Mesendoderm (in vitro differentiated cells): ENCODE data around the gene WDR86.
A peak's percentile ranks its signal among the peaks of the same experiment; 100 is the strongest.

Experiments
- DNase-seq: peaks from one replicate; pipeline ENCODE4 v3.0.0; 2013
- H2AK5ac ChIP-seq: 2 replicates; pipeline ENCODE4 v1.6.1; 2013; ENCODE audit warnings: low read length, inconsistent platforms
- H2BK120ac ChIP-seq: 2 replicates; pipeline ENCODE4 v1.6.1; 2013; ENCODE audit warnings: low read depth, mild to moderate bottlenecking, low read length, moderate library complexity, mixed read lengths
- H2BK15ac ChIP-seq: replicated peaks from 2 replicates; pipeline ENCODE4 v1.6.1; 2013; ENCODE audit warnings: low read depth, mild to moderate bottlenecking, moderate library complexity
- H2BK5ac ChIP-seq: 2 replicates; pipeline ENCODE4 v1.6.1; 2013; ENCODE audit warnings: low read length, inconsistent platforms
- H3K18ac ChIP-seq: 2 replicates; pipeline ENCODE4 v1.6.1; 2013; ENCODE audit warnings: mild to moderate bottlenecking, low read length, mixed read lengths
- H3K23ac ChIP-seq: one replicate; pipeline ENCODE4 v1.6.1; 2013; ENCODE audit warnings: low read length
- H3K27ac ChIP-seq: 2 replicates; pipeline ENCODE4 v1.5.1; 2013; ENCODE audit warnings: low read depth, mild to moderate bottlenecking, inconsistent platforms, low read length, moderate library complexity
- H3K27me3 ChIP-seq: 2 replicates; pipeline ENCODE4 v1.6.1; 2013; ENCODE audit warnings: low read length, control low read depth, mild to moderate bottlenecking, inconsistent platforms; ENCODE audit not compliant: insufficient read depth, poor library complexity
- H3K36me3 ChIP-seq: 2 replicates; pipeline ENCODE4 v1.6.1; 2013; ENCODE audit warnings: low read length, inconsistent platforms; ENCODE audit not compliant: control insufficient read depth, insufficient read depth
- H3K4ac ChIP-seq: one replicate; pipeline ENCODE4 v1.6.1; 2013; ENCODE audit warnings: low read depth, mild to moderate bottlenecking, low read length, moderate library complexity
- H3K4me1 ChIP-seq: 2 replicates; pipeline ENCODE4 v1.6.1; 2013; ENCODE audit warnings: low read depth, low read length, inconsistent platforms; ENCODE audit not compliant: control insufficient read depth
- H3K4me2 ChIP-seq: 2 replicates; pipeline ENCODE4 v1.6.1; 2013; ENCODE audit warnings: low read length
- H3K4me3 ChIP-seq: 2 replicates; pipeline ENCODE4 v1.5.1; 2013; ENCODE audit warnings: mild to moderate bottlenecking, low read length
- H3K56ac ChIP-seq: one replicate; pipeline ENCODE4 v1.6.1; 2013; ENCODE audit warnings: low read length
- H3K79me1 ChIP-seq: 2 replicates; pipeline ENCODE4 v1.6.1; 2013; ENCODE audit warnings: low read length, inconsistent platforms
- H3K79me2 ChIP-seq: 2 replicates; pipeline ENCODE4 v1.6.1; 2013; ENCODE audit warnings: mild to moderate bottlenecking, low read length; ENCODE audit not compliant: control insufficient read depth, insufficient read depth
- H3K9ac ChIP-seq: 2 replicates; pipeline ENCODE4 v1.6.1; 2013; ENCODE audit warnings: low read length, inconsistent platforms
- H4K5ac ChIP-seq: one replicate; pipeline ENCODE4 v1.6.1; 2013; ENCODE audit warnings: low read length
- H4K8ac ChIP-seq: one replicate; pipeline ENCODE4 v1.6.1; 2013; ENCODE audit warnings: low read depth, mild to moderate bottlenecking, control low read depth, low read length, moderate library complexity
- WGBS: extraction: QIAGEN DNeasy Blood & Tissue Kit; methylation state at CpG from one replicate; pipeline ENCODE4 v1.1.7; 2013; ENCODE audit warnings: low lambda C conversion rate, missing lambda C conversion rate; ENCODE audit not compliant: insufficient coverage; ENCODE audit errors: extremely low coverage; 5-methylcytosine and 5-hydroxymethylcytosine counted together

Gene WDR86

GRCh38 chr7:151373599-151373998 is 36.2 kb downstream of the WDR86 start:
- no peak overlapping the region for H3K27ac ChIP-seq
- no peak overlapping the region for H4K8ac ChIP-seq
- no peak overlapping the region for H3K4ac ChIP-seq
- no peaks in the 10 kb centered on the region for H3K79me2 ChIP-seq
- H3K27me3 ChIP-seq, result no peaks in the 10 kb centered on the region
- H3K18ac ChIP-seq, result no peak overlapping the region
- H3K36me3 ChIP-seq, result no peaks in the 10 kb centered on the region
- no peak overlapping the region for H2BK5ac ChIP-seq
- no CpG with 5 or more reads among the region's 13 CpGs for WGBS
- no peak overlapping the region for H4K5ac ChIP-seq
- no peak overlapping the region for H2BK15ac ChIP-seq
- peak overlapping the region; percentile 15 for H3K56ac ChIP-seq
- H3K4me3 ChIP-seq, result no peak overlapping the region
- no peaks in the 10 kb centered on the region for H3K79me1 ChIP-seq
- H3K9ac ChIP-seq, result no peak overlapping the region
- H3K4me2 ChIP-seq, result no peak overlapping the region
- no peak overlapping the region for H2BK120ac ChIP-seq
- no peaks in the 10 kb centered on the region for H3K4me1 ChIP-seq
- no peak overlapping the region for H3K23ac ChIP-seq
- no peak for DNase-seq
- no peak overlapping the region for H2AK5ac ChIP-seq

- DNase-seq, result peak; percentile 61
These were observed 37.1 kb downstream of the WDR86 start for GRCh38 chr7:151372612-151373265.

GRCh38 chr7:151371266-151371665 is 38.6 kb downstream of the WDR86 start:
- DNase-seq, result no peak
- H2BK5ac ChIP-seq, result no peak overlapping the region
- no CpG with 5 or more reads among the region's 2 CpGs for WGBS

More at GRCh38 chr7:151372612-151373265, 37.1 kb downstream of the WDR86 start:
- Histone ChIP-seq H4K8ac (no peak overlapping the region), H3K36me3 (no peaks in the 10 kb centered on the region), H3K23ac (no peak overlapping the region), H4K5ac (no peak overlapping the region), H2BK15ac (no peak overlapping the region), H3K9ac (no peak overlapping the region), H3K4me3 (no peak overlapping the region), H3K4ac (no peak overlapping the region), H3K27me3 (no peaks in the 10 kb centered on the region), H3K27ac (no peak overlapping the region), H3K79me1 (no peaks in the 10 kb centered on the region), H3K4me1 (no peaks in the 10 kb centered on the region), H2AK5ac (no peak overlapping the region), H3K4me2 (no peak overlapping the region), H2BK5ac (no peak overlapping the region), H3K56ac (no peak overlapping the region), H3K79me2 (no peaks in the 10 kb centered on the region), H3K18ac (no peak overlapping the region), H2BK120ac (no peak overlapping the region)
- no CpG with 5 or more reads among the region's 10 CpGs for WGBS

DNA sequence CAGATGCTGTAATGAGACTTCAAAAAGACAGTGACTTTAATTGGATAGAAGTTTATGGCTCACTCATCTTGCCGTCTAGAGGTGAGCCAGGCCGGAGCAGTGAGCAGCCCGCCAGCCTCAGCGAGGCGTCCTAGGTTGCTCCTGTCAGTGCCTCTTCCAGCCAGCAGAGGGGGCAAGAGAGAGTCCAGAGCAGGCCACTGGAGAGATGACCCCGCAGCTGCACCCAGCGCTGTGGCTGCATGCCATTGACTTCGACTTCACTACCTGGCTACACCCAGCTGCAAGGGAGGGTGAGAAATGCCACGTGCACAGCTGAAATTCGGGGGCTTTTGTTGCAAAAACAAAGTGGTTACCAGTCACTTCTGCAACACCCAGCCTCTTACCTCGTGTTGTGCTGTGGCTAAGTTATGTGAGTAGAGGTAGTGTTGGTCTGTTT is 41.7 kb downstream of the WDR86 start:
- H4K8ac ChIP-seq, result no peak overlapping the region
- no peaks in the 10 kb centered on the region for H3K79me1 ChIP-seq
- no CpG with 5 or more reads among the region's 11 CpGs for WGBS
- H2BK120ac ChIP-seq, result no peak overlapping the region
- H3K79me2 ChIP-seq, result no peaks in the 10 kb centered on the region
- no peaks in the 10 kb centered on the region for H3K4me1 ChIP-seq
- no peak overlapping the region for H2BK5ac ChIP-seq
- no peaks in the 10 kb centered on the region for H3K27me3 ChIP-seq
- H3K9ac ChIP-seq, result no peak overlapping the region
- no peak overlapping the region for H3K23ac ChIP-seq
- H4K5ac ChIP-seq, result no peak overlapping the region
- no peak overlapping the region for H3K4me3 ChIP-seq
- peaks cover 1% of the 10 kb centered on the region for H3K36me3 ChIP-seq
- H3K27ac ChIP-seq, result no peak overlapping the region
- H2BK15ac ChIP-seq, result no peak overlapping the region
- H3K18ac ChIP-seq, result no peak overlapping the region
- DNase-seq, result peak; percentile 90
- H3K4ac ChIP-seq, result no peak overlapping the region
- no peak overlapping the region for H3K4me2 ChIP-seq
- no peak overlapping the region for H2AK5ac ChIP-seq
- no peak overlapping the region for H3K56ac ChIP-seq

More at GRCh38 chr7:151371266-151371665, 38.6 kb downstream of the WDR86 start:
- Histone ChIP-seq H4K8ac (no peak overlapping the region), H3K79me2 (no peaks in the 10 kb centered on the region), H3K4me2 (no peak overlapping the region), H3K79me1 (no peaks in the 10 kb centered on the region), H4K5ac (no peak overlapping the region), H3K27me3 (no peaks in the 10 kb centered on the region), H3K27ac (no peak overlapping the region), H3K4ac (no peak overlapping the region), H3K9ac (no peak overlapping the region), H3K4me3 (no peak overlapping the region), H2BK15ac (no peak overlapping the region), H2BK120ac (no peak overlapping the region), H2AK5ac (no peak overlapping the region), H3K23ac (no peak overlapping the region), H3K18ac (no peak overlapping the region), H3K4me1 (no peaks in the 10 kb centered on the region), H3K36me3 (peaks cover 1% of the 10 kb centered on the region), H3K56ac (no peak overlapping the region)

DNA sequence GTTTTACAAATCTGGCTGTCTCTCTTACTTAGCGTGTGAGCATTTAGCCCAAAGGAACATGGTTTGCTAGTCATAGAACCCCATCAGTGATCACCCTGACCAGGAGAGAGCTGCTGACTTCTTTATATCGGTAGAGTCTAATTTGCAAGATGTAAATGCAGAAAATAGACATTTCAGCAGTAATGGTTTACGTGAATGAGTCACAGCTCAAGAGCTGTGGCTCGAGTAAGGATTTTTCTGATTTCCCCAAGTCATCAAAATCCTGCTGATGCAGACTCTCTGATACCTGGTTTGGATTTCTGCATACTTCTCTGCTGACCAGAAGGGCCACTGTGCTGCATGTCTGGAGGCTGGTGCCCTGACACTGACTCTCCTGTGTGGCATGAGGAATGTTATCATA is 42.6 kb downstream of the WDR86 start:
- H3K9ac ChIP-seq, result no peak overlapping the region
- H2AK5ac ChIP-seq, result no peak overlapping the region
- H3K56ac ChIP-seq, result no peak overlapping the region
- no peak overlapping the region for H2BK15ac ChIP-seq
- H3K4me2 ChIP-seq, result no peak overlapping the region
- no peak overlapping the region for H3K27ac ChIP-seq
- no peaks in the 10 kb centered on the region for H3K79me2 ChIP-seq
- no peaks in the 10 kb centered on the region for H3K79me1 ChIP-seq
- no CpG with 5 or more reads among the region's 4 CpGs for WGBS
- H3K23ac ChIP-seq, result no peak overlapping the region
- no peak overlapping the region for H4K8ac ChIP-seq
- H3K4me1 ChIP-seq, result no peaks in the 10 kb centered on the region
- no peak for DNase-seq
- peaks cover 1% of the 10 kb centered on the region for H3K36me3 ChIP-seq
- no peak overlapping the region for H3K4ac ChIP-seq
- H2BK120ac ChIP-seq, result no peak overlapping the region
- H4K5ac ChIP-seq, result no peak overlapping the region
- H3K4me3 ChIP-seq, result no peak overlapping the region
- H2BK5ac ChIP-seq, result no peak overlapping the region
- no peak overlapping the region for H3K18ac ChIP-seq
- H3K27me3 ChIP-seq, result no peaks in the 10 kb centered on the region

DNA sequence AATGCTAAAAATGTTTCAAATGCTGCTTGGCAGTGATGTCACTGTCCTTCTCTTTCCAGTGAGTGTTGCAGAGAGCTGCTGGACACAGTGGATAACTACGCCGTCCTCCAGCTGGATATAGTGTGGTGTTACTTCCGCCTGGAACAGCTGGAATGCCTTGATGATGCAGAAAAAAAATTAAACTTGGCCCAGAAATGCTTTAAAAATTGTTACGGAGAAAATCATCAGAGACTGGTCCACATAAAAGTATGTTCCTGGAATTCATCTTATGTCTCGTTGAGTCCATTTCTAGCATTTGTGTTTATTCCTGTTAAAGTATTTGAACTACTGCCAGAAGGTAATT is 43.0 kb downstream of the WDR86 start:
- Histone ChIP-seq H3K4me2 (no peak overlapping the region), H3K23ac (no peak overlapping the region), H3K27ac (no peak overlapping the region), H2BK120ac (no peak overlapping the region), H3K27me3 (no peaks in the 10 kb centered on the region), H3K79me1 (no peaks in the 10 kb centered on the region), H3K4ac (no peak overlapping the region), H2BK5ac (no peak overlapping the region), H3K4me3 (no peak overlapping the region), H3K18ac (no peak overlapping the region), H3K79me2 (no peaks in the 10 kb centered on the region), H2BK15ac (no peak overlapping the region), H3K36me3 (peaks cover 1% of the 10 kb centered on the region), H4K8ac (no peak overlapping the region), H3K4me1 (no peaks in the 10 kb centered on the region), H3K56ac (no peak overlapping the region), H3K9ac (no peak overlapping the region), H2AK5ac (no peak overlapping the region), H4K5ac (no peak overlapping the region)
- no CpG with 5 or more reads among the region's 5 CpGs for WGBS
- no peak for DNase-seq
